ENCODE measurements around the gene TNNC2.

Gene TNNC2

DNA sequence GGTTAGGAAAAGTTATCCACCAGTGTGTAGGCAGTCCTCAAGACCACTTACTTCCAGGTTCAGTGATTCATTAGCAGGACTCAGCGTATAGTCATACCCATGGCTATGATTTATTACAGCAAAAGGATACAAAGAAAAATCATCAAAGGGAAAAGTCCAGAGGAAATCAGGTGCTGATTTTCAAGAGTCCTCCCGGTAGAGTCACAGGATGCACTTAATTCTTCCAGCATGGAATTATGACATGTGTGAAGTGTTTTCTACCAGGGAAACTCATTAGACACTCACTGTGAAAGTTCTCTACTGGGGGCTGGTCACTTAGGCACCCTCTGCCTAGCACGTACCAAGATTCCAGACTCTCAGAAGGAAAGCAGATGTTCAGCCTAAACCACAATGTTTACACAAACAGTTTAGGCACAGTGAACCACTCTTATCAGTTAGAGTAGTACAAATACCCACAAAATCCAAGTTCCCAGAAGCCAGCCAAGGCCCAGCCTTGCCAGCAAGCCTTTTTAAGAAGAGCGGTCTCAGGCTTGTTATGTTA is 45.7 kb downstream of the TNNC2 start:
- no peak for DNase-seq (ENCODE audit: low spot score)

DNA sequence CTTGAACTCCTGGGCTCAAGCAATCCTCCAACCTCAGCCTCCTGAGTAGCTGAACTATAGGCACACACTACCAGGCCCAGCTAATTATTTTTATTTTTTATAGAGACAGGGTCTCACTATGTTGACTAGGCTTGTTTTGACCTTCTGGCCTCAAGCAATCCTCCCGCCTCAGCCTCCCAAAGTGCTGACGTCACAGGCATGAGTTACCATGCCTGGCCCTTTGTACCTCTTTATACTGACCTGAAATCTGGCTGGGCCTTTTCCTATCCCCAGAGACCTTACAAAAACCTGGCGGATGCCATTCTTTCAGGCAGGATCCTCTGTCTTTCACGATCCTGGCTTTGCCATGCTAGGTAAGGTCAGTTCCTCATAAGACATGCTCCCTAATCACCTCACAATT is 47.0 kb downstream of the TNNC2 start:
- DNase-seq (ENCODE audit: low spot score): no peak

DNA sequence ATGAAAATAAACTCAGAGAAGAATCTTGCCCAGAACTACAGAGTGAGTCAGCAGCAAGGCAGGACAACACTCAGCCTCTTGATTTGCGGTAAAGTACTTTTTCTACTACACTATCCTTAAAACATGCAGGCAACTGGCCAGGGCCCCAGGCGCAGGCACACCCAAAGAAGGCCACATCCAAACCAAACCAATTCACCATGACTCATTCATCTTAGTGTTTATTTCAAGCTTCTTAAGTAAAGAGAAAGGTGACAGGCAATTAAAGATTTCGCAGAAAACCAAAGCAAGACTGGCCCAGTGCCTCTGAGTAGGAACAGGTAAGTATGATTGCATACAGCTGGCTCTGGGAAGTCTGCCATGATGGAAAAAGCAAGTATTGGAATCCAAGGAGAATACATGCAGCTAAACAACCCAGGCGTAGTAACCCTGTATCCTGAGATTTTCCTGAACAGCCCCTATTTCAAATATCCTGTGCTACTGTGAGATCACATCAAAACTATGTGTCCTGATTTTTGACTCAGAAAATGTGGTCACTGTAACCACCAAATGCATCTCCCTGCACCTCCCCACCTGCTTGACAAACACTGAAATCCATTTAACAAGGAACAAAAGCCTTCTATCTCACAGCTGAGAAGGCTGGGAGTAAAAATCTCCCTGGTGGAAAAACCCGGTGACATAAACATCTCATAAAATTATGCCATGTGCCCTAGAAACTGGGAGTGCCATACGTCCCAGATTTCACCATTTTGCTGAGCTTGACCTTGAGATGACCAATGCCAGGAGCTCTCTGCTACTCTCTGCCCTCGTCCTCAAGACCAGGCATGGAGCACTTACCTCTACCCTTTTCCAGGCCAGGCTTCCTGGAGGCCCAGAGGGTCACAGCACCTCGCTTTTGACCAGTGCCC is 47.8 kb downstream of the TNNC2 start:
- peak; percentile 17 for DNase-seq (ENCODE audit: low spot score)

DNA sequence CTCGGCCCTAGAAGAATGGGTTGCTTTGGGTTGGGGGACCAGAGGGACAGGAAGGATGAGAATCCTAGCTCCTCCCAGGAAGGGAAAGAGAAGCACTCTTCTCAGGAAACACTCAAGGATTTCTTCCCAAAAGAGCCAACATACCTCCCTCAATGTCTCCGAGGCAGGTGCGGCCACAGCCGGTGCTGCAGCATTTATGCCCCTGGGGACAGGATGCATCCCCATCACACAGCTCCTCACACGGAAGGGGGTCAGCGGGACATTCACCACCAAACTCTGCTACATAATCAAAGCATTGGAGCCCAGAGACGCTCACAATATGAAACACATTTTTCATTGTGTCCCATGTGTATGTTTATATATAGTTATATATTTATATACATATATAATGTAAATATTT is 50.2 kb downstream of the TNNC2 start:
- DNase-seq (ENCODE audit: low spot score): no peak

DNA sequence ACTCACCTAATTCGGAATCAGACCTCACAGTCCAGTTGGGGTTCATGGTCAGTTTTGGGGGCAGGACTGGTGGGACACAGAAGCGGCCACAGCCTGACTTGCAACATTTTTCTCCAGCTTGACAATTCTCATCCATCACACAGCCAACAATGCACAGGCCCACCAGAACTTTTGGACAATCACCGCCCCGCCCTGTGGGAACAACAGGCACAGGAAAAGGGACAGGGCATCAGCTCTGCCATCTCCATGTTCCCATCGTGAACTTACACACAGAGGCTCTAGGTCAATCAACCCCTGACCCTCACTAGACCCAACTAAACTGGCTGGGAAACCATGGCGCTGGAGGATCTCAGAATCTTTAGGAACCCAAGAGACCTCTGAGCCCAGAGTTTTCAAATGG is 51.7 kb downstream of the TNNC2 start:
- DNase-seq (ENCODE audit: low spot score): no peak

DNA sequence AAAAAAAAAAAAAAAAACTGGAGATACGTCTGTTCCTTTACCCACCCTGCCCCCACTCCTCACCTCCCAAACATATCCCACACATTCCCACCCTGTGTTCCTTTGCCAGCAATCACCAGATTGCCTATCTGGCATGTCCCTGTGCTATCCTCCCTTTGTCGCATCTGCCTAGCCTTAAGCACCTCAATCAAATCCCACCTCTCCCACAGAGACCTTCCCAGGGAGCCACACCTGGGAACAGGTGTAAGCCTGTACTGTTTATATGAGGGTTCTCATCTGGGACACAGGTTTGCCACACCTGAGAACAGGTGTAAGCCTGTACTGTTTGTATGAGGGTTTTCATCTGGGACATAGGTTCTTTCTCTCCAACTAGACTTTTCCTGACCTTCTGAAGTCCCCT is 52.2 kb downstream of the TNNC2 start:
- no peak for DNase-seq (ENCODE audit: low spot score)
